GM21390 (cell line): ENCODE results near the gene ZC3H7A.
"Not testable (repeated sequence)": the region's sequence is repeated elsewhere in the genome, so short reads cannot be mapped to it uniquely, and the experiment has no call there.

Experiments
- ATAC-seq: cut with Tn5 transposase; IDR thresholded peaks from one replicate; pipeline ENCODE4 v1.9.1; 2021; ENCODE audit not compliant: unreplicated experiment

Gene ZC3H7A

GRCh38 chr16:11801481-11802021 lies 4.5 kb upstream of the ZC3H7A start:
- ATAC-seq, result no peak

GRCh38 chr16:11800382-11800718 lies 3.3 kb upstream of the ZC3H7A start:
- no peak for ATAC-seq

GRCh38 chr16:11799509-11800381 lies 2.7 kb upstream of the ZC3H7A start:
- no peak for ATAC-seq

- ATAC-seq, result no peak
These were observed 1.9 kb upstream of the ZC3H7A start for GRCh38 chr16:11799017-11799381.

- ATAC-seq, result no peak
These were observed 870 bp upstream of the ZC3H7A start for GRCh38 chr16:11797957-11798299.

GRCh38 chr16:11796227-11797165 lies 562 bp downstream of the ZC3H7A start:
- ATAC-seq, result peak; percentile 9

GRCh38 chr16:11795887-11796226 lies 1.2 kb downstream of the ZC3H7A start:
- no peak for ATAC-seq

GRCh38 chr16:11794996-11795886 lies 1.8 kb downstream of the ZC3H7A start:
- ATAC-seq, result no peak

- ATAC-seq, result no peak
These were observed 2.6 kb downstream of the ZC3H7A start for GRCh38 chr16:11794447-11794846.

- no peak for ATAC-seq
These were observed 3.2 kb downstream of the ZC3H7A start for GRCh38 chr16:11793840-11794239.

- ATAC-seq, result no peak
These were observed 4.4 kb downstream of the ZC3H7A start for GRCh38 chr16:11792410-11793241.

GRCh38 chr16:11791144-11791828 lies 5.8 kb downstream of the ZC3H7A start:
- ATAC-seq, result no peak

GRCh38 chr16:11788914-11789313 lies 8.1 kb downstream of the ZC3H7A start:
- ATAC-seq, result no peak

- not testable (repeated sequence) for ATAC-seq
These were observed 12.0 kb downstream of the ZC3H7A start for GRCh38 chr16:11784980-11785599.

- ATAC-seq, result not testable (repeated sequence)
These were observed 12.7 kb downstream of the ZC3H7A start for GRCh38 chr16:11784381-11784780.

GRCh38 chr16:11784038-11784369 lies 13.1 kb downstream of the ZC3H7A start:
- ATAC-seq, result no peak

- peak; percentile 48 for ATAC-seq
These were observed 13.6 kb downstream of the ZC3H7A start for GRCh38 chr16:11783319-11784037.

- no peak for ATAC-seq
These were observed 15.3 kb downstream of the ZC3H7A start for GRCh38 chr16:11781773-11782172.
